Stimulated activated naive CD8-positive, alpha-beta T cell treated with anti-CD3 and anti-CD28 coated beads, Interleukin-15, Interleukin-2, amounts not matched to agents 100 ng/mL and 50 ng/mL, for 24 hours (primary cell): ENCODE data around the gene DEFB119.

Experiments
- H3K27ac Mint-ChIP-seq: one replicate; pipeline ENCODE4 v1.8.0; 2021; ENCODE audit warnings: mild to moderate bottlenecking, mixed read lengths
- H3K27me3 Mint-ChIP-seq: one replicate; pipeline ENCODE4 v1.8.0; 2021; ENCODE audit warnings: mixed read lengths
- H3K36me3 Mint-ChIP-seq: one replicate; pipeline ENCODE4 v1.8.0; 2021; ENCODE audit warnings: low read depth, mixed read lengths
- H3K4me1 Mint-ChIP-seq: one replicate; pipeline ENCODE4 v1.8.0; 2021; ENCODE audit warnings: low read depth, mixed read lengths
- H3K4me3 Mint-ChIP-seq: one replicate; pipeline ENCODE4 v1.8.0; 2021; ENCODE audit warnings: mild to moderate bottlenecking, mixed read lengths
- H3K9me3 Mint-ChIP-seq: one replicate; pipeline ENCODE4 v1.8.0; 2021; ENCODE audit warnings: mixed read lengths

Gene DEFB119

GRCh38 chr20:31363295-31363694 lies 27.1 kb downstream of the DEFB119 start:
- Mint-ChIP-seq H3K4me1 (no peaks in the 10 kb centered on the region), H3K36me3 (no peaks in the 10 kb centered on the region), H3K27me3 (peaks cover 4% of the 10 kb centered on the region), H3K27ac (no peak overlapping the region), H3K9me3 (peaks cover 3% of the 10 kb centered on the region), H3K4me3 (no peak overlapping the region)

- peaks cover 4% of the 10 kb centered on the region for H3K27me3 Mint-ChIP-seq
- no peaks in the 10 kb centered on the region for H3K4me1 Mint-ChIP-seq
- no peak overlapping the region for H3K4me3 Mint-ChIP-seq
- no peaks in the 10 kb centered on the region for H3K9me3 Mint-ChIP-seq
- no peaks in the 10 kb centered on the region for H3K36me3 Mint-ChIP-seq
- H3K27ac Mint-ChIP-seq: no peak overlapping the region
Measured at GRCh38 chr20:31355981-31356380, 34.4 kb downstream of the DEFB119 start.

GRCh38 chr20:31341470-31341869 lies 48.9 kb downstream of the DEFB119 start:
- Mint-ChIP-seq H3K27ac (no peak overlapping the region), H3K9me3 (no peaks in the 10 kb centered on the region), H3K4me1 (no peaks in the 10 kb centered on the region), H3K27me3 (no peaks in the 10 kb centered on the region), H3K4me3 (no peak overlapping the region), H3K36me3 (no peaks in the 10 kb centered on the region)

- Mint-ChIP-seq H3K36me3 (no peaks in the 10 kb centered on the region), H3K4me1 (no peaks in the 10 kb centered on the region), H3K27me3 (peaks cover 3% of the 10 kb centered on the region)
Measured at GRCh38 chr20:31330893-31331292, 59.5 kb downstream of the DEFB119 start.

More at GRCh38 chr20:31330893-31331292, 59.5 kb downstream of the DEFB119 start:
- Mint-ChIP-seq H3K4me3 (no peak overlapping the region), H3K27ac (no peak overlapping the region), H3K9me3 (peaks cover 11% of the 10 kb centered on the region)
